ENCODE data around the gene COL9A3.

The COL9A3 gene

GRCh38 chr20:62816884-62817873, at the start of gene COL9A3:
COL9A3 (plus strand) TSS chr20:62817050; CDS start chr20:62817065, 15 bp downstream.
- no peak for DNase-seq

- no peak for DNase-seq
Measured at GRCh38 chr20:62768234-62768546, 48.7 kb upstream of the COL9A3 start.

- DNase-seq, result peak; percentile 12
Measured at GRCh38 chr20:62768551-62769287, 48.1 kb upstream of the COL9A3 start.

GRCh38 chr20:62769346-62770071, 47.3 kb upstream of the COL9A3 start:
- no peak for DNase-seq

GRCh38 chr20:62770111-62770910, 46.5 kb upstream of the COL9A3 start:
- no peak for DNase-seq

GRCh38 chr20:62770916-62771315, 45.9 kb upstream of the COL9A3 start:
- DNase-seq, result no peak

GRCh38 chr20:62771396-62772102, 45.3 kb upstream of the COL9A3 start:
- DNase-seq, result no peak

- no peak for DNase-seq
Measured at GRCh38 chr20:62772103-62772611, 44.7 kb upstream of the COL9A3 start.

GRCh38 chr20:62772619-62772989, 44.2 kb upstream of the COL9A3 start:
- no peak for DNase-seq

- DNase-seq, result no peak
Measured at GRCh38 chr20:62772990-62773844, 43.6 kb upstream of the COL9A3 start.

- DNase-seq, result no peak
Measured at GRCh38 chr20:62773845-62774714, 42.8 kb upstream of the COL9A3 start.

- no peak for DNase-seq
Measured at GRCh38 chr20:62774762-62775161, 42.1 kb upstream of the COL9A3 start.

GRCh38 chr20:62775206-62775605, 41.6 kb upstream of the COL9A3 start:
- no peak for DNase-seq

GRCh38 chr20:62776035-62776691, 40.7 kb upstream of the COL9A3 start:
- DNase-seq, result no peak

GRCh38 chr20:62776692-62777527, 39.9 kb upstream of the COL9A3 start:
- no peak for DNase-seq

GRCh38 chr20:62777528-62777830, 39.4 kb upstream of the COL9A3 start:
- DNase-seq, result no peak

GRCh38 chr20:62778058-62778457, 38.8 kb upstream of the COL9A3 start:
- DNase-seq, result no peak

All from kidney glomerular epithelial cell (primary cell).